ENCODE data around the gene TXNDC11.
A peak's percentile ranks its signal among the peaks of the same experiment; 100 is the strongest.

TXNDC11 gene

GRCh38 chr16:11748404-11749254 is 6.0 kb upstream of the TXNDC11 start:
- no peak for DNase-seq

- DNase-seq: no peak
Measured at GRCh38 chr16:11747949-11748403, 5.3 kb upstream of the TXNDC11 start.

- no peak for DNase-seq
Measured at GRCh38 chr16:11744075-11744470, 1.4 kb upstream of the TXNDC11 start.

GRCh38 chr16:11743308-11744074 is 834 bp upstream of the TXNDC11 start:
- peak; percentile 19 to 23 for DNase-seq

- no peak for DNase-seq
Measured at GRCh38 chr16:11742093-11742535, 543 bp downstream of the TXNDC11 start.

GRCh38 chr16:11740567-11740966 is 2.1 kb downstream of the TXNDC11 start:
- DNase-seq: no peak

DNA sequence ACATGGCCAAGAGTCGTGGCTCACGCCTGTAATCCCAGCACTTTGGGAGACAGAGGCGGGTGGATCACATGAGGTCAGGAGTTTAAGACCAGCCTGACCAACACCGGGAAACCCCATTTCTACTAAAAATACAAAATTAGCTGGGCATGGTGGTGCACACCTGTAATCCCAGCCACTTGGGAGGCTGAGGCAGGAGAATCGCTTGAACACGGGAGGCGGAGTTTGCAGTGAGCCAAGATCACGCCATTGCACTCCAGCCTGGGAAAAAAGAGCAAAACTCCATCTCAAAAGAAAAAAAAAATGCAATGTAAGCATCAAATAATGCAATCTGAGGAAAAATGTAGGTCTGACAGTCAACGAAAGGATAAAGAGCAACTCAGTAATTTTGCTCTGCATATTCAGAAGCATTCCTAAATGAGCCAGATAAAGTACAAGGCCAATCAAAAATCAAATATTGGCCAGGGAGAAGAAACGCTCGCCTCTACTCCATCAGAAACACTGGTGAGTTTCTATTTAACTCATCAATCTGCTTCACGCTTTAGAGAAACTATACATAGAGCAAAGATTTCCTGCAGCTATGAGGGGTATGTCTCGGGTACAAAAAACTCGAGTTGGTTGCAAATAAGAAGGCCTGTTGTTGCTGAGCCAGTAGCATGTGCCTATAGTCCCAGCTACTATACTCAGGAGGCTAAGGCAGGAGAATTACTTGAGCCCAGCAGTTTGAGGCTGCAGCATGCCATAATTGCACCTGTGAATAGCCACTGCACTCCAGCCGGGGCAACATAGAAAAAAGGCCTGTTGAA is 3.7 kb downstream of the TXNDC11 start:
- no peak for DNase-seq

- no peak for DNase-seq
Measured at GRCh38 chr16:11737713-11738112, 4.9 kb downstream of the TXNDC11 start.

- DNase-seq: no peak
Measured at GRCh38 chr16:11736903-11737302, 5.8 kb downstream of the TXNDC11 start.

GRCh38 chr16:11735787-11736186 is 6.9 kb downstream of the TXNDC11 start:
- DNase-seq: no peak

- no peak for DNase-seq
Measured at GRCh38 chr16:11734653-11735043, 8.0 kb downstream of the TXNDC11 start.

- no peak for DNase-seq
Measured at GRCh38 chr16:11734025-11734652, 8.5 kb downstream of the TXNDC11 start.

DNA sequence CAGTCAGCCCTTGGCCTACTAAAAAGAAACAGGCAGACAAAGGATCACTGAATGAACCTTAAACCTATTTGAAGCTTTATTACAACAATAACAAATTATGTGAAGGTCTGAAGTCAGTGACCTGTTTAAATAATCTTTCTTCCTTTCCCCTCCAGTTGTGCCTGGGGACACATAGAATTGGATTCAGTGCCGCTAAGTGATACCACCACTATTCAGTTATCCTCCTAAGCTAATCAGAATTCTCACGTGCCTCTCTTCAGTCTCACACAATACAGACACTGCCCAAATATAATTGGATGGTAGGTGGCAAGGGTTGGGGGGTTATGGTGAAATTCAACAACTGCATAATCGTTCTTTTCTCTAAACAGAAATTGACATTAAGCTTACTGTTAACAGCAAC is 11.4 kb downstream of the TXNDC11 start:
- DNase-seq: no peak

GRCh38 chr16:11729787-11730186 is 12.9 kb downstream of the TXNDC11 start:
- no peak for DNase-seq

DNA sequence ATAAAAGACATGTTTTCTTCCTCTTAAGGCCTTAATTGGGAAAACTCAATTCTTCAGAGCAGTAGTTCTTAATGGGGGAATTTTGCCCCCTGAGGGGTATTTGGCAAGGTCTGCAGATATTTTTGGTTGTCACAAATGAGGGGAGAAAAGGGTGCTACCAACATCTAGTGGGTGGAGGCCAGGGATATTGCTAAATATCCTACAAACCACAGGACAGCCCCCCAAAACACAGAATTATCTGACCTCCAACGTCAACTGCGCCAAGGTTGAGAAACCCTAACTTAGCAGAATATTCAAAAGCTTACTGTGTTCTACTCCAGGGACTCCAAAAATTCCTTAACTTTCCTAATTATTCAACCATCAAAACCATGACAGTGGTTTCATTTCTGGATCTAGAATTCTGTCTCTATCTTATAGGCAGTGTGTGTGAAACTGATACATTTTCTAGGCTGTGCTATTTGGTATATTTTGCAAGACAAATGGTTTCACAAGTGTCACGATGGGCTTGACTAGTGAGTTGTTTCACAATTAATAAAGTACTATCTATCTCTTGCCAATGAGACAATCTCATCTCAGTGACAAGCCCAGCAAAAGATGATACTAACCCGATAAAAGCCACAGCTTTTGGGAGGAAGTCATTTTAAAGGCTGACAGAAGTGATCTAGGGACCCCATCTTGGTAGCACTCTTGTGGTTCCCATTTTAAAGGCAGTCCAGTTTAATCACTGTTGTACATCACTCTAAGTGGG is 14.7 kb downstream of the TXNDC11 start:
- no peak for DNase-seq

GRCh38 chr16:11726008-11726407 is 16.6 kb downstream of the TXNDC11 start:
- DNase-seq: no peak

DNA sequence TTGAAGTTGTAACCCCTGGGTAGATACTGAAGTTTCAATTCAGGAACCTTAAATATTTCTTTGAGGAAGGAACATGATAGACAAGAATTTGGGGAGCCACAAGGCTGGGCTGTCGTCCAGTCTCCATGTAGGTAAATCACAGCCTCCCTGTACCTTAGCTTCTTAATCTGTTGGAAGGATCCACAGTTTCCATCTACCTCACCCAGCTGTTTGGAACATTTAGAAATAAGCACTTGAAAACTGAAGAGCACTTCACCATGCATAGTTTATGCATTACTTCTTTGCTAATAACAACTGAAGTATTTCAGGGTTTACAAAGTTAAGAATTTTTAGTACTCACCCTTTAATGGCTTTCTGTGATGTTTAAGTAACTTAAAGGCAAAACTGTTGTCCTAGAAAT is 17.2 kb downstream of the TXNDC11 start:
- DNase-seq: no peak

DNA sequence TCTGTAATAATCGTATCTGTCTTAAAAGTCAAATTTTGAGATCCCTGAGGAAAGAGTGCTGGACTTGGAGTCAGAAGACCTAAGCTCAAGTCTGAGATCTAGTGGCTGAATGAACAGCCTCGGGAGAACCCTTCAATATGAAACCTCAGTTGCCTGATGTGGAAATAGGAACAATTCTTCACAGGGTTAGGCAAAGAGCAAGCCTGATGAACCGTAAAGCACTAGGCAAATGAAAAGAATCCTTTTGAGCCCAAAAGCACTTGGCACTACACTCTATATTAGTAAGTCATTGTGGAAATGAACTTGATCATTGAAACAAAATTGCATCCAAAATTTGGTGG is 20.2 kb downstream of the TXNDC11 start:
- no peak for DNase-seq

DNA sequence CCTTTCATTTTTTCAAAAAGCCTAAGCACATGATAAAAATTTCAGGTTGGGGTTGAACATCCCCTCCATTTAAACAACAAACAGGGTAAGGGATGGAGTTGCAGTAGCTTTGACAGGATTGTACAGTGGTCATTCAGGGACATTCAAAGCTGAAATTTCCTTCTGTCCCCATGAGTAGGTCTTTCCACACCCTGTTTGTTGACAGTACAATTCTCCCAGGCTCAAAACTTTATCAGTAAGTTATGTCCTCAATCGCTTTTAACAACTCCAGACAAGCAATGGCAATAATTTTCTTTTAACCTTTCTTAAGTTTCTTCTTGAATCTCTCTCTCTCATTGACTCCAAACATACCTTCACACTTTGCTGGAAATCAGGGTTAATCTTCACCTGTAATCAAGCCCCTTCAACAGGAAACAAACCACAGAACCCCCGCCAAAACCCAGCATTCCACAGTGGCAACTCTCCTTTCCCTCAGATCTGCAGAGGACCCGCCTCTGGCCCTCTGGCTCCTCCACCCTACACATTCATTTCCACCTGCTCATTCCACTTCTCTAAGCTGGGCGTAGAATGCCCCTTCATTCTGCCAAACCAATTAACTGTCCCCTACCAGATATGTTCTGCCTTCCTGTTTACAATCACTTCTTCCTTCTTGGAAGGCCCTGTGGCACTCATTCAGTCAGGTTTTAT is 20.7 kb downstream of the TXNDC11 start:
- DNase-seq: no peak

GRCh38 chr16:11719762-11720161 is 22.9 kb downstream of the TXNDC11 start:
- no peak for DNase-seq

- DNase-seq: no peak
Measured at GRCh38 chr16:11719171-11719570, 23.5 kb downstream of the TXNDC11 start.
